GM18498 (cell line): Measurements from ENCODE around the gene DTNBP1.

Experiments
- ATAC-seq: cut with Tn5 transposase; IDR thresholded peaks from one replicate; pipeline ENCODE4 v1.9.1; 2021; ENCODE audit warnings: mild to moderate bottlenecking, moderate library complexity; ENCODE audit not compliant: unreplicated experiment

Gene DTNBP1

DNA sequence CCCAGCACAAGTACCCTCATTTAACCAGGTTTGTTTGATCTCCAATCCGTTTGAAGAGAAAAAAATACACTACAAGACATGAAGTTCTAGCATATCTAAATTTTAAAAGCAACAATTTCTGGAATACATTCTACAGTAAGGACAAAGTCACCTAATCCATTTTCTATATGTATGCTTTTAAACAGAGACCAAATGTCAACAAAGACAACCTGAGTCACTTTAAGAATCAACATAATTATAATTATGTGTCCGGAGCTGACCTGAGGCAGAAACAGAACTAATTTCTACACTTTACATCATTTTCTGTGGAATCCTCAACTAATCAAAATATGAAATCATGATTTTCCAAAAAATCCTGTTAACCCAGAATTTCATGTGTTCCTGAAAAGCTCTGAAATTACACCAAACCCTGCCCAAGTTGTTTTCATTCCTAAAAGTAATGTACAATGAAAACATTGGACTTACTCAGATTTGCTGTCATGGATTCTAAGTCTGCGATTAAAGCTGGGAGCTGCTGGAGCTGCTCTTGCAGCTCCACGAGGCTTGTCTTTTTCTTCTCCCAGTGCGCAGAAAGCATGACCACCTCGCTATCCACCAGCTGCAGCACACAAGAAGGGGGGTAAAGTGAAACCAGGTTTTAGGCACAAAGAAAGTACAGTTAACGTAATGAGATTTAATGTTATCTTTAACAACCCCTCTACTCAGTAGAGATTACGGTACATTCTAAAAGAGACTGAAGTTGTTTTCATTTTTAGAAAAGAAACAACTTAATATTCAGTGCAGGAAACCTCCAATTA lies 35.8 kb downstream of the DTNBP1 start:
- no peak for ATAC-seq

DNA sequence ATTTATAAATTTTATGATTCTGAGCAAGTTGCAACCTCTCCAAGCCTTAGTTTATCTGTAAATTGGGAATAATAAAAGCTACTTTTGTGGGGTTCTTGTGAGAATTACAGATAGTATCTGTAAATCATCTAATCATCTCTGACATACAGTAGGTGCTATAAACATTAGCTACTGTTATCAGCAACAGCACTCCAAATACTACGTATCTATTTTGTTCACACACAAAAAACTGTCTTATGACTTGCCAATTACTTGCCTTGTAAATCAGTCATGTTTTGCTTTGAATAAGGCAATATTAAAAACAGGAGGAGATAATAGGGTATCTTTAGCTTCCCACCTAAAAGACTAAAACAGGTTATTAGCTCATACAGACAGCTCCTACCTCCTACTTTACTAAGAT lies 36.7 kb downstream of the DTNBP1 start:
- ATAC-seq, result no peak

DNA sequence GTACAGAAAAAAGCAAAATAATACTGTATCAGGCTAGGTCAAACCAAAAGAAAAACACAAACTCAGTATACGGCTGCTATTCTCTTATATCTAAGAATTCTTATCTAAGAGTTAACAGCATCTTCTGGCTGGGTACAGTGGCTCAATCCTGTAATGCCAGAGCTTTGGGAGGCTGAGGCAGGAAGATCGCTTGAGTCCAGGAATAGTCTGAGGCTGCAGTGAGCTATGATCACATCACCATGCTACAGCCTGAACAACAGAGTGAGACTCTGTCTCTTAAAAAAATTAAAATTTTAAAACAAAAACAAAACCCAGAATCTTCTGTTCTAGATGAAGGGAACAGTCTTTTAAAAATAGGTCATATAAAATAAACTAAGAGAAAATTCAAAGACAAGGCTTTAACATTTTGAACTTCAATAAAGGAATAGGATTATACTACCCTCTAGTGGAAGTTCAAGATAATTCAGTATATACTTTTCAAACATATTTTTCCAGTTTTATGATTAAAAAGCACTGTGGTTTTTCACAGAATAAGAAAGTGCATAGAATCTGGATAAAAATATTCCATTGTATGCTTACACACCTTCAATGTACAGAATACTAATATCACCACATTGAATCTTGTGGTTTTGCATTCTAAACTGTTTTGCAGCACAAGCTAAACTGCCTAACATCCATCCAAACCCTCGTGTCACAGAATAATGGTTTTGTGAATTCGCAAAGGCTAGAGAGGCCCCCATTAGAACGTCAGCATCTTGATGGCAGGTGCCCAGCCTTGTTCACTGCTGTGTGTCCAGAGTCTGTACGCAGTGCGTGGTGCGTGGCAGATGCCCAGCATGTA lies 39.3 kb downstream of the DTNBP1 start:
- ATAC-seq, result no peak

DNA sequence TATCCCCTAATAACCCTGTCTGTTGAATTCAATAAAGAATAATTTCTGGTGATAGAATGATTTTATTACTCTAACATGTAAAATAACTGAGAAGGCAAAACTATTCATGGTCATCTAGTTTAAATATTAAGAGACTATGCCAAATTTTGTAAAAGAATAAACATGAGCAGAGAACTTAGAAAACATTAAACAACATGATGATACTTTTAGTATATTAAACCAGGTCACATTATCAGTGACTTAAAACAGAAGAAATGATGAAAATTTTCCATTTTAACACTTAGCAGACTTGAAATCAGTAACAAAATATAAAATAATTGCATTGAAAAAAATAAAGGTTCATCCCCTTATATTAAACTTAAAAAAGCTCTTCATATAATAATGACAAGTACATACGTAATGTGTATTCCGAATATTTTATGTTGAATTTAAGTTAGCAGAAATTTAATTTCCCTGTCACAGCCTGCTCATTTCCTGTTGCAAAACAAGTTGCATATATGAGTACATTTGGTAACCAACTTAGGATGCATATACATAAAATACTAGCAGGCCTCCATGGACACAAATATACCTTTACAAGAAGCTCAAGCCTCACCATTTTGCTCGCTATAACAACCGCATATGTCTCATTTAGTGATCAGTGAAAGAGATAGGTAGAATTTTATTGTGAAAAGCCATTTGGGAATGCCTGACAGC lies 40.6 kb downstream of the DTNBP1 start:
- ATAC-seq, result no peak

DNA sequence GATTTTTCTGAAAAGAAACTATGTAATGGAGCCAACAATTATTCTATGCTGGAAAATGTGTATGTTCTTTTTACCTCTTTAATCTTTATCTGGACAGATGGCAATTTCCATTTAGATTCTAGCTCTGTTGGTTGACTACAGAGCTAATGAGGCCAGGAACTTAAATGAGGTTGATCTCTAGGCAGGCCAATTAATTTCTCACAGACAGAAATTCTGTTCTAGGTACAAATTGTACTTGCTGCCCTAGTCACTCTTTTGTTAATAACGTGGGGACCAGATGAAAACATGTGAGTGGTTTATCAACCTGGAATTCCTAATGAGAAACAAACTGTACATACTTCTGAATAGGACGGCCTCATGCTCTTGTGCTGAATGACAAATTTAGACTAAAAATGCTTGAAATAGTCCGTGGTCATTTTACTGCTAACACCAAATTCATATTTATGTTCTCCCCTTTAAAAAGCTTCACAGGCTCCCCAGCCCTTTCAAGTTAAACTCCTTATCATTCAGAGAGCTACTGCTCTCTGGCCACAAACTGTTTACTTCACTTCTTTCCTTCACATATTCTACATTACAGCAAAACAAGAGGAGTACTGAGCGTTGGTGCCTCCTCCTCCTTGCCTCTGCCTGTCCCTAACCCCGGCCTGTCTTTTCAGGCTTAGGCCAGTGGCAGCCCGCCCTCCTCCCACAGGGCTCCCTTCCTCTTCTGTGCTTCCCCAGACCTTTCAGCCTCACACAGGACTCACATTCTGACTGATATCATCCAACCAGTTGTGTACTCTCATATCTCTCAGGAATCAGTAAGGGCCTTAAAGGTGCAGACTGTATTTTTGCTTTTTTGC lies 41.4 kb downstream of the DTNBP1 start:
- ATAC-seq, result peak; percentile 94

DNA sequence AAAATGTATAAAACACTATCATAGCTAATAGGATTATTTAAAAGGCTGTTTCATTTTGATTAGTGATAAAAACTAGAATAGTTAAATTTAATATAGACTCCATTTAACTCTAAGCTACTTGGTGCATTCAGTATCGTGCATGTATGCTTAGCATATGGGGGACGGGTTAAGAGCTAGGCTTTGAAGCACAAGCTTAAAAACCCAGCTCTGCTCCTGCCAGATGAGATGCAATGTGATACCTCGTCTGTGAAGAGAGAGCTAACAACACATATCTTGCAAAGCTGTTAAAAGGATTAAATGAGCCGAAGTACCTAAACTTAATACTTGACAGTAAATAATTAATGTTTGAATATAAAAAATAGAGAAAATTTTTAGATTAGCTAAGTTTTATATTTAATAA lies 42.2 kb downstream of the DTNBP1 start:
- ATAC-seq, result no peak

DNA sequence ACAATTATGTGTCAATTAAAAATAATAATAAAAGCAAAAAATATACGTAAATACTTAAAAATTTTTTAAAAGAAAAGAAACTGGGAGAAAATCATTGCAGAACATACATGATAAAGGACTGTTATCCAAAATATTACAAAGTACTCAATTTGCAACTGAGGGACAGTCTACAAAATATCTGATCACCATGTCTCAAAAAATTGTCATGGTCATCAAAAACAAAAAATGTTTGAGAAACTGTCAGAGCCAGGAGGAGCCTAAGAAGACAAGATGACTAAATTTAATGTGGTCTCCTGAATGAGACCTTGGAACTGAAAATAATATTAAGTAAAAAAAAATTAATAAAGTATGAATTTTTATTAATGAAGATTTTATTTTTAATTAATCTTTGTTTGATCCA lies 43.5 kb downstream of the DTNBP1 start:
- no peak for ATAC-seq

DNA sequence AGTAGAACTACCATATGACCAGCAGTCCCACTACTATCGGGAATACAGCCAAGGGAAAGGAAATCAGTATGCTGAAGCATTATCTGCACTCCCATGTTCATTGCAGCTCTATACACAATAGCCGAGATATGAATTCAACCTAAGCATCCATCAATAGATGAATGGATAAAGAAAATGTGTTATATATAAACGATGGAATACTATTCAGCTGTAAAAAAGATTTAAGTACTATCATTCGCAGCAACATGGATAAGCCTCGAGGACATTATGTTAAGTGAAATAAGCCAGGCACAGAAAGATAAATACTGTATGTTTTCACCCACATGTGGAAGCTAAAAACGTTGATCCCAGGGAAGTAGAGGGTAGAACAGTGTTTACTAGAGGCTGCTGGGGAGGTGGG lies 44.1 kb downstream of the DTNBP1 start:
- no peak for ATAC-seq

DNA sequence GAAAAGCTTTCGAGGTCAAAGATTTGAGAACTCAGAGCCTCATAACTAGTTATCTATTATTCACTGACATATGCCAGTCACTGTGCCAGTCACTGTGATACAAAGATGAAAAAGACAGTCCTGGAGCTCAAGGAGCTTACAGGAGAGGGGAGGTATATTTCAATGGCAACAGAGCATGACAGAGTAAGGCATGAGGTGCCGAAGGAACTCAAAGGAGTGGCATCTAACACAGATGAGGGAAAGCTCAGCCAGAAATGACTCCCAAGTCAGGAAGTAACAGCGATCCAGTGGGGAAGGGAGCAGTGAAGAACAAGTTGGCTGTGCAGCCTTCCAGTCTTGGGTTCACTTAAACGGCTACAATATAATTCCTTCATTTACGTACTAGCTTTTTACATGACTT lies 46.6 kb downstream of the DTNBP1 start:
- no peak for ATAC-seq

DNA sequence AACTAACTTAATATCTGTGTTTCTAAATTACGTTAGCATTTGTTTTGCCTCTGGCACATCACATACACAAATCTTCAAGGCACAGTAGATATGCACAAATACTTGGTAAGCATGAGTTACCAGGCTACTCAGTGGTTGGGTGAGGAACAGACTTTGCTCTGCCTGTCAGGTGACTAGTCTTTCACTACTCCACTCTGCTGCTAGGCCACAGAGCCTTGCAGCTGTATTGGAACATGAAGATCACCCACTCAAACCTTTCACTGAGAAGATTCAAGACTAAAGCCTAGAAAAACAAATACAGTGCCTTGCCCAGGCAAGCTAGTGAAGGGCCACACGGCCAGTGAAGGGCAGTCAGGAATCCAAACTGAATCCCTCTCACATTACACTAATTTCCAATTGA lies 47.0 kb downstream of the DTNBP1 start:
- ATAC-seq, result peak; percentile 67

DNA sequence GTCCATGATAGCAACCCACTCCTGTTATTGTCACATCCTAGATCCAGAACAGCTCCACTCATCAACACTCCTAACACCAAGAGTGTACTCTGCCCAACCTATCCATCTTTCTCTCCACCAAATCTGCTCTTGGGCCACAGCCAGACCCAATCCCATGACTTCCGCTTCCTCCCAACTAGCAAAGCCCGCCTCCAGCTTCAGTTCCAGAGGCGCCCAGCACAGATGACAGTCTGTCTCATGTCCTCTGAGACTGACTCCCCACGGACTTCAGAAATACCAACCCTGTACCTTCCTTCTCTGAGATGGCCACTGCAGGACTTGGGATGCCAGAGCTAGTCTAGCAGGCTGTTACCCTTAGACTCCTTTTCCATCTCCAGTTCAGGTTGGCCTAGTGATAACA lies 48.6 kb downstream of the DTNBP1 start:
- ATAC-seq, result no peak

DNA sequence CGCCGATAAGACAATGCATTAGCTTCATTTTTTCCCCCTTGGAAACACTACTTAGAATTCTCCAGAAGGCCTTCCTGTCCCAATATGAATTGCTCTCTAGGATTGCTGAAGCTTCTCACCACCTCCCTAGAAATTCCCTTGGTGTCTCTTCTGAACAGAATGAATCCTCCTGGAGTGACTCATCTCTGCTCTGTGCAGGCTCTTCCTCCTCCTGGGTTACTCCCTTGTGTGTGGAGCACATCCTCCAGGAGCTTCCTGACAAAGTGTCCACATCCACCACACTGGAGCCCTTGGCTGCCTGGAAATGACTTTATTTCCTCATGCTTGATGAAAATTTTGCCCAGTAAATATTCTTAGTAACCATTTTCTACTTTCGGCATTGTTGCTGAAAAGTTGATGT lies 54.4 kb downstream of the DTNBP1 start:
- ATAC-seq, result no peak

DNA sequence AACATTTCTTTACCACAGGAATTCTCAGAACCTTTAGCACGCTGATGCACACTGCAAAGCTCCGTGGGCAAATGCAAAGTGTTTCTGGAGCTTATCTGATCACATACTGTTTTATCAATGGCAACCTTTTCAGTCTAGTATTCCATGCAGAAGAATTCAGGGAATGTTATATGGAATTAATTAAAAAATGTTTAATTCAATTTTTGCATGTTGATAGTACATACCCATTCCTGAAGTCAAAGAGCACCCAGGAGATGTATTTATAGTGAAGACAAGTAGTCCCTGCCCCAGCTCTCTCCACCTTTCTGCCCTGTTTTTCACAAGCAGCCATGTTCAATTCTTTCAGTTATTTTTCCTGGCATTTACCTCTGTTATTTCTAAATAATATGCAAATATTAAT lies 55.2 kb downstream of the DTNBP1 start:
- no peak for ATAC-seq

DNA sequence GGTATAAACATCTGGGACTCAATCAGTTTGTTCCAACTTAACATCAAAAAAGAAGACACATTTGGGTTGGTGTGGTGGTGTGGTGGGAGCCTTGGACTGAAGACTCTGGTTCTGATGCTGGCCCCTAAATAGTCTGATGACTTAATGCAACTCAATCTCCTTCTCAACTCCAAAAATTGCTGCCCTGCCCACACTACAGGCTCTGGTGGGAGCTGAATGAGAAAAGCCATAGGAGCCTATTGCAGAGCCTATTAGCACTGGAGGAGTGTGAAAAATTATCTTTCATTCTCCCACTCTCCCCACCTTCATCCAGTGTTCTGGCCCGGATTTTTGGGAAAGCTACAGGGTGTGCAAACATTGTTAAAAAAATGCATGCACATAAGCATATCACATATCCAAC lies 56.5 kb downstream of the DTNBP1 start:
- no peak for ATAC-seq

DNA sequence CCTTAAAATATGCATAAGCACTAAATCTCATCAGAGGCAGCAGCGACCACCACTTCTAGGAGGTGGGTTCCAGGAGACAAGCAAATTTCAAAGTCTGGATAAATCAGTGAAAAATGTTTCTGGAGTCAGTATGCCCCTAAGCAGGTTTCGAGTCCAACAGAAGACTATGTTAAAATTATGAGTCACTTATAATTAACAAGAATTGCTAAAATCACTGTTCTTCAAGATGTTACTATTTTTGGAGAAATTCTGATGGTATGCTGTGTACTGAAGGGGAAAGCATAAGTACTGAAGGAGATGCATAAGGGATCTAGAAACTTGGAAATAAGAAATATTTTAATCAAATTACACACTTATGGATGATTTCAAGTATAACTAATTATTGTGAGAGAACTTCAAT lies 58.0 kb downstream of the DTNBP1 start:
- no peak for ATAC-seq

DNA sequence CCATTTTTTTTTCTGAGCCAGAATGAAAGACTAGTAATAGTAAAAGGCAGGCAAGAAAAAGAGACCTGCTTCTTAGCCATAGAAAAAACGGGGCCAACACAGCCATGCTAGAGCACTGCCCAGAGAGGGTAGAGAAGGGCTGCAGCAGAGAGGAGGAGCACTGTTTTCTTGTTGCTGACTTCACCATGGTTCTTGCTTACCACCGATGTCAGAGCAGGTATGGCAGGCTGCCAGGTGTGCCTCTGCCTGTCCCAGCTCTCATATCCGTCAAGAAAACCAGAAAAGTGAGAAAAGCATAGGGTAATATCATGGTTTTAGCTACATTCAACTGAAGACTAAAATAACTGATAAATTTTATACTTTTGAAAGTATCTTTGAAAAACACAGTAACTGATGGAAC lies 60.7 kb downstream of the DTNBP1 start:
- no peak for ATAC-seq

DNA sequence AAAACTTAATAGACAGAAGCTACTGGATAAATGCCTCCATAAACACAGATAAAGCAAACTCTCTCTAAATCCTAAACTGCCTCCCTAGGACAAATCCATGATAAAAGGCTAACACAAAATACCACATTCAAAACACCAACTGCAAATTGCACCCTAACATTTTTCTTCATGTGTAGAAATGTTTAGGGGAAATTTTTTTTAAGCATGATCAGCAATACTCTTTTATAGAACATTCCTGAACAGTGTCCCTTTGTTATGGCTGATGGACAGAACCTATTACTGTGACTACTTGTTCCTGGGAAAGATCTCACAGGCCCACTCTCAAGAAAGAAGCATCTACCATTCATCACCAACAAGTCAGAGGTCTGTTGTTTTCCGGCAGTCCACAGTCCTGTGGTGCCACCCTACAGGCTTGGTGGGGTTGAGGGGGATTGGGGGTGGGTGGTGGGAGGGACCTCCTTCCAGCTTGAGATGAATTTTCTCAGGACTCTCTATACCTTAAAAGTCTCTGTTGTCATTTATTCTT lies 64.5 kb downstream of the DTNBP1 start:
- ATAC-seq, result no peak

DNA sequence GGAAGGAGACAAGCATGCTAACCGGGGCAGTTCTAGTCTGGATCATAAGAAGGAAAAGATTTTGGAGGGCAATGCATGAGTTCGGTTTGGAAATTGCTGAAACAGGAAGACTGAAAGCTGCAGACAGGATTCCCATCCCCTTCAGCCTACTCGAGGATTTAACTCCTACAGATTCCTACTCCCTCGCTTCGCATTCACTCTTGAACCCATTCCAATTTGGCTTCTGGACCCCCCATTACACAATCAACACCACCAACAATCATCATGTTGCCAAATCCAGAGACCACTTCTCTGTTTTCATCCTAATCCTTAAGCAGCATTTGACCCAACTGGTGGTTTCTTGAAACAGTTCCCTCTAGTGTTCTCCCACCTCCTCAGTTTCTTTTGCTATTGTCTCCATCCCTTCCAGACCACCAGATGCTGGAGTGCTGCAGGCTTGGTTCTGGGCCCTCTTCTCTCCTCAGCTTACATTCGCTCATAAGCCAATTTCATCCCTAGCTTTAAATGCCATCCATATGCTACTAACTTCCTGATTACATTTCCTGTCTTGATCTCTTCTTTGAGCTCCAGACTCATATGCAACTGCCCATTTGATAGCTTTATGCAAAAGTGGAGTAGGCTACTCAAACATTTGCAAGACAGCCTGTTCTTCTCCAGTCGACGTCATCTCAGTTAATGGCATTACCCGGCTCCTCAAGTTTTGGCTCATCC lies 66.5 kb downstream of the DTNBP1 start:
- ATAC-seq, result no peak

DNA sequence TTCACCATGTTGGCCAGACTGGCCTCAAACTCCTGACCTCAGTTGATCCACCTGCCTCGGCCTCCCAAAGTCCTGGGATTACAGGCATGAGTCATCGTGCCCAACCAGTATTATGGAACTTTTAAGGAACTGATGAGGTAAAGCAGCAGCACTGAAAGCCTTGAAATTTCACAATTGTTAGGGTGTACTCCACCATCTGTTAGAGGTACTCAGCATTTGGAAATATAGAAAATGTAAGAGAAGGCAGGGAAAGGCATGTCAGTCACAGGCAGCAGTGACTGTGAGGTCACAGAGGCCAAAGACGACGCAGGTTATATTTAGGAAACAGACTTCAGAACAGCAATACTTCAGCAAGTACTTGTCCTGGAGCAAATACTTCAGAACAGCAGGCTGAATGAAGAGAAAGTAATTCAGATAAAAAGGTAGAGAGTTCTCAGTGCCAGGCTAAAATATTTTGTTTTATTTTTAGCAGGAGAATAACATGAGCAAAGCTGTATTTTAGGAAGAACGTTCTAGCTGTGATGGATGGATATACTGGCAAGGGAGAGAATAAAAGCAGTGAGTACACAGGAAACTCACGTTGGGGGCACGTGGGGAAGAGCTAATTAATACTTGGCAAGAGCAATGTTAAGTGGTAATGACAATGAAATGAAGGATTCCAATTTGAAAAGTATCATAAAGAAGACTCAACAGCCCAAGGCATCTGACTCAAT lies 67.2 kb downstream of the DTNBP1 start:
- ATAC-seq, result no peak
